Neural cell (in vitro differentiated cells): ENCODE results near the gene ROBO1. TPM values are rescaled to one million over a fixed set of nuclear protein-coding genes. Genes with fewer than 3 reads are reported as not detected.

Experiments used
- H2AFZ ChIP-seq: fragments of 200-600, 300-800 bp; sonication (generic), shearing (Covaris generic); 2 replicates; pipeline ENCODE4 v1.6.0; 2014; ENCODE audit warnings: low read depth, mild to moderate bottlenecking, antibody characterized with exemption, low read length, moderate library complexity
- H3F3A ChIP-seq: fragments of 200-600 bp; shearing (Covaris generic); 2 replicates; pipeline ENCODE4 v1.6.1; 2016; ENCODE audit warnings: mild to moderate bottlenecking, moderate library complexity, mixed read lengths, antibody characterized with exemption, low read length; ENCODE audit not compliant: insufficient read depth, poor library complexity, severe bottlenecking
- H3K27ac ChIP-seq: fragments of 200-600, 300-800 bp; sonication (generic), shearing (Covaris generic); 2 replicates; pipeline ENCODE4 v1.5.1; 2014; ENCODE audit warnings: mild to moderate bottlenecking, low read length, moderate library complexity
- H3K27me3 ChIP-seq: fragments of 300-800, 200-600 bp; sonication (generic), shearing (Covaris generic); 2 replicates; pipeline ENCODE4 v1.6.0; 2014; ENCODE audit warnings: mild to moderate bottlenecking, low read depth, low read length, moderate library complexity; ENCODE audit not compliant: insufficient read depth
- H3K36me3 ChIP-seq: fragments of 300-800, 200-600 bp; sonication (generic), shearing (Covaris generic); 2 replicates; pipeline ENCODE4 v1.5.1; 2014; ENCODE audit warnings: mild to moderate bottlenecking, antibody characterized with exemption, low read length, moderate library complexity; ENCODE audit not compliant: insufficient read depth
- H3K4me2 ChIP-seq: fragments of 300-800, 200-600 bp; sonication (generic), shearing (Covaris generic); 2 replicates; pipeline ENCODE4 v1.6.0; 2014; ENCODE audit warnings: mild to moderate bottlenecking, low read length
- H3K4me3 ChIP-seq: fragments of 300-800, 200-600 bp; sonication (generic), shearing (Covaris generic); 2 replicates; pipeline ENCODE4 v1.5.1; 2014; ENCODE audit warnings: mild to moderate bottlenecking, low read length, moderate library complexity
- H3K79me2 ChIP-seq: fragments of 200-600 bp; shearing (Covaris generic); replicated peaks from 2 replicates; pipeline ENCODE4 v1.6.0; 2014; ENCODE audit warnings: mild to moderate bottlenecking, low read length, moderate library complexity; ENCODE audit not compliant: insufficient read depth
- H3K9ac ChIP-seq: fragments of 300-800, 200-600 bp; sonication (generic), shearing (Covaris generic); 2 replicates; pipeline ENCODE4 v1.6.1; 2016; ENCODE audit warnings: mild to moderate bottlenecking, low read length, mixed read lengths
- H3K9me2 ChIP-seq: fragments of 200-600 bp; shearing (Covaris generic); 2 replicates; pipeline ENCODE4 v1.6.1; 2016; ENCODE audit warnings: mild to moderate bottlenecking, low read length, mixed read lengths; ENCODE audit not compliant: insufficient read depth
- H3K9me3 ChIP-seq: fragments of 200-600, 300-800 bp; sonication (generic), shearing (Covaris generic); 2 replicates; pipeline ENCODE4 v1.6.1; 2016; ENCODE audit warnings: mild to moderate bottlenecking, mixed run types, low read length, moderate library complexity, mixed read lengths
- H4K20me1 ChIP-seq: fragments of 200-600 bp; shearing (Covaris generic); 2 replicates; pipeline ENCODE4 v1.6.1; 2016; ENCODE audit warnings: mild to moderate bottlenecking, mixed run types; ENCODE audit not compliant: insufficient read depth
- CTCF ChIP-seq: fragments of 450-650 bp; IDR thresholded peaks from 2 replicates; pipeline ENCODE4 v1.5.1; 2014; ENCODE audit warnings: antibody characterized with exemption, mild to moderate bottlenecking, moderate library complexity; ENCODE audit not compliant: poor library complexity, severe bottlenecking
- EP300 ChIP-seq: fragments of 450-650 bp; conservative IDR thresholded peaks from 2 replicates; pipeline ENCODE4 v1.6.1; 2014; ENCODE audit warnings: antibody characterized with exemption, mild to moderate bottlenecking, moderate library complexity; ENCODE audit not compliant: poor library complexity, severe bottlenecking
- EZH2 ChIP-seq: fragments of 200-600, 300-800 bp; shearing (Covaris generic), sonication (generic); IDR thresholded peaks from 2 replicates; pipeline ENCODE4 v1.6.1; 2014; ENCODE audit warnings: antibody characterized with exemption, low read length, borderline replicate concordance, mild to moderate bottlenecking; ENCODE audit not compliant: insufficient read depth, poor library complexity, severe bottlenecking
- MXI1 ChIP-seq: fragments of 450-650 bp; conservative IDR thresholded peaks from 2 replicates; pipeline ENCODE4 v1.6.1; 2014; ENCODE audit warnings: antibody characterized with exemption, mild to moderate bottlenecking; ENCODE audit not compliant: poor library complexity, severe bottlenecking
- POLR2AphosphoS5 ChIP-seq: IDR thresholded peaks from 2 replicates; pipeline ENCODE4 v1.6.1; 2012
- RAD21 ChIP-seq: fragments of 450-650 bp; conservative IDR thresholded peaks from 2 replicates; pipeline ENCODE4 v1.6.1; 2014; ENCODE audit warnings: antibody characterized with exemption, mild to moderate bottlenecking, moderate library complexity
- REST ChIP-seq: IDR thresholded peaks from 2 replicates; pipeline ENCODE4 v1.6.1; 2012; ENCODE audit warnings: borderline replicate concordance
- SMC3 ChIP-seq: fragments of 450-650 bp; conservative IDR thresholded peaks from 2 replicates; pipeline ENCODE4 v1.6.1; 2014; ENCODE audit warnings: antibody characterized with exemption, mild to moderate bottlenecking, moderate library complexity; ENCODE audit not compliant: poor library complexity
- TAF1 ChIP-seq: IDR thresholded peaks from 2 replicates; pipeline ENCODE4 v1.6.1; 2012; ENCODE audit warnings: low read depth
- polyA plus RNA-seq: library from polyadenylated mRNA; depleted of rRNA; stranded (reverse); fragments of >200 nt; gene quantifications from 2 replicates; pipeline ENCODE4 v1.2.3, GENCODE V29; 2014

Gene ROBO1
- polyA plus RNA-seq, 1 donor from 2014 or later = 183 TPM

- no peaks in the 10 kb centered on the region for H4K20me1 ChIP-seq
- H3K4me3 ChIP-seq = no peak overlapping the region
- H3K4me2 ChIP-seq = no peak overlapping the region
- H2AFZ ChIP-seq = no peak overlapping the region
- no peak overlapping the region for H3K9ac ChIP-seq
- no peaks in the 10 kb centered on the region for H3K79me2 ChIP-seq
- no peaks in the 10 kb centered on the region for H3K36me3 ChIP-seq
- H3K27ac ChIP-seq = no peak overlapping the region
- no peaks in the 10 kb centered on the region for H3K9me3 ChIP-seq
- TF ChIP-seq EZH2 = no peak
- no peaks in the 10 kb centered on the region for H3K9me2 ChIP-seq
- H3K27me3 ChIP-seq = no peaks in the 10 kb centered on the region
- no peaks in the 10 kb centered on the region for H3F3A ChIP-seq
Observed at GRCh38 chr3:79690072-79690471, 77.7 kb downstream of the ROBO1 start.

GRCh38 chr3:79685108-79685507 lies 82.7 kb downstream of the ROBO1 start:
- Histone ChIP-seq H2AFZ (no peak overlapping the region), H3K79me2 (peaks cover 3% of the 10 kb centered on the region), H3K4me2 (no peak overlapping the region), H3K9ac (no peak overlapping the region), H3F3A (no peaks in the 10 kb centered on the region), H4K20me1 (no peaks in the 10 kb centered on the region), H3K27me3 (no peaks in the 10 kb centered on the region), H3K36me3 (no peaks in the 10 kb centered on the region), H3K4me3 (no peak overlapping the region), H3K9me2 (no peaks in the 10 kb centered on the region), H3K9me3 (no peaks in the 10 kb centered on the region), H3K27ac (no peak overlapping the region)
- TF ChIP-seq EZH2 (no peak), POLR2AphosphoS5 (no peak), SMC3 (no peak), REST (no peak), TAF1 (no peak), MXI1 (no peak), CTCF (no peak), RAD21 (no peak), EP300 (no peak)

- H3K4me3 ChIP-seq = no peak overlapping the region
- H3K9ac ChIP-seq = no peak overlapping the region
- H3F3A ChIP-seq = no peaks in the 10 kb centered on the region
- H4K20me1 ChIP-seq = no peaks in the 10 kb centered on the region
- no peaks in the 10 kb centered on the region for H3K27me3 ChIP-seq
- H3K4me2 ChIP-seq = no peak overlapping the region
- no peak overlapping the region for H3K27ac ChIP-seq
- no peaks in the 10 kb centered on the region for H3K36me3 ChIP-seq
- no peaks in the 10 kb centered on the region for H3K9me2 ChIP-seq
- H2AFZ ChIP-seq = no peak overlapping the region
- no peaks in the 10 kb centered on the region for H3K9me3 ChIP-seq
- H3K79me2 ChIP-seq = peaks cover 3% of the 10 kb centered on the region
- TF ChIP-seq POLR2AphosphoS5 (no peak), REST (no peak)
Observed at GRCh38 chr3:79684041-79684440, 83.8 kb downstream of the ROBO1 start.
